Ovary (tissue), 3 donors: ENCODE data around the gene TPK1.

ENCODE experiments used
- CTCF ChIP-seq, 3 donors: fragments of 450-650 bp in 2 of 3; fragments of 200-600 bp in 1 of 3; IDR thresholded peaks; one replicate each; pipeline versions ENCODE4 v1.5.1 to v1.8.0; 2016 to 2022; ENCODE audit warnings: antibody characterized with exemption in 3 of 3, mild to moderate bottlenecking in 1 of 3
- EP300 ChIP-seq: sonication (generic); formaldehyde crosslinking; IDR thresholded peaks from one replicate; pipeline ENCODE4 v1.6.1; 2017; ENCODE audit warnings: antibody characterized with exemption
- POLR2A ChIP-seq: fragments of 450-650 bp; IDR thresholded peaks from one replicate; pipeline ENCODE4 v1.6.1; 2017; ENCODE audit warnings: antibody characterized with exemption, mild to moderate bottlenecking, moderate library complexity
- donor health status: DM: no; HTN: no; CAD: no.

DNA sequence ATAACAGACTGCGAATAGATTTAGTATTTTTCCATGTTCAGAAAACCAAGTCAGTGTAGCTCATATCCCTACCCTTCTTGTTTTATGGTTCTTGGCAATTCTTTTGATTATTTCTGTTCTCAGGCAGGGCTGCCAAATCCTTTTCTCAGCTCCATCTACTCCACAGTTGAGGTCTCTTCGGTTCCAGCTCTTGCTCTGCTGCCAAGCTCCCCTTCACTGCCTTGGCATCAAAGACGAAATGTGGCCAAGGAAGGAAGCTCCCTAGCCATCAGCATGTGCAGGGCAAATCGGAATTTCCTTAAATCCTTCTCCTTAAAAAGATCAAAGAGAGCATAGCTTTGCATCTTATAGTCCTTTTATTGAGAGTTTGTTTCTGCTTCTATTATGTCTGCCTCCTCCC, 315.9 kb downstream of the TPK1 start:
- TF ChIP-seq CTCF (IDR thresholded peaks at IDR 0.05) (no peak), POLR2A (no peak), EP300 (no peak)
